HG03571 (cell line): ENCODE results near the gene HERC6.
"Not testable (repeated sequence)": the region's sequence is repeated elsewhere in the genome, so short reads cannot be mapped to it uniquely, and the experiment has no call there.

ENCODE experiments used
- ATAC-seq: cut with Tn5 transposase; IDR thresholded peaks from one replicate; pipeline ENCODE4 v1.9.1; 2021; ENCODE audit not compliant: unreplicated experiment

Gene HERC6

GRCh38 chr4:88443486-88443885 is 64.8 kb downstream of the HERC6 start:
- no peak for ATAC-seq

- no peak for ATAC-seq
These were observed 66.6 kb downstream of the HERC6 start for GRCh38 chr4:88445252-88445651.

- ATAC-seq: no peak
These were observed 67.5 kb downstream of the HERC6 start for GRCh38 chr4:88446124-88446523.

GRCh38 chr4:88447371-88448095 is 68.9 kb downstream of the HERC6 start:
- ATAC-seq: no peak

- ATAC-seq: not testable (repeated sequence)
These were observed 69.6 kb downstream of the HERC6 start for GRCh38 chr4:88448211-88448765.

GRCh38 chr4:88448889-88449288 is 70.2 kb downstream of the HERC6 start:
- no peak for ATAC-seq

GRCh38 chr4:88449290-88449689 is 70.6 kb downstream of the HERC6 start:
- no peak for ATAC-seq

- ATAC-seq: no peak
These were observed 72.6 kb downstream of the HERC6 start for GRCh38 chr4:88451205-88451604.

- no peak for ATAC-seq
These were observed 74.3 kb downstream of the HERC6 start for GRCh38 chr4:88452912-88453311.

- peak; percentile 95 for ATAC-seq
These were observed 78.1 kb downstream of the HERC6 start, which contains the start of gene HERC5 for GRCh38 chr4:88456670-88457306. TSS of gene HERC5 (plus strand) at chr4:88457119. CDS start at chr4:88457270, 151 bp downstream.

- peak; percentile 35 for ATAC-seq
These were observed 78.9 kb downstream of the HERC6 start for GRCh38 chr4:88457307-88458103.

- no peak for ATAC-seq
These were observed 79.6 kb downstream of the HERC6 start for GRCh38 chr4:88458104-88458740.

GRCh38 chr4:88465653-88466192 is 87.1 kb downstream of the HERC6 start:
- no peak for ATAC-seq

- no peak for ATAC-seq
These were observed 88.7 kb downstream of the HERC6 start for GRCh38 chr4:88467392-88467791.

GRCh38 chr4:88477229-88477860 is 98.7 kb downstream of the HERC6 start:
- no peak for ATAC-seq

GRCh38 chr4:88478247-88478646 is 99.6 kb downstream of the HERC6 start:
- ATAC-seq: no peak

- no peak for ATAC-seq
These were observed 102.9 kb downstream of the HERC6 start for GRCh38 chr4:88481537-88481936.

- ATAC-seq: no peak
These were observed 110.6 kb downstream of the HERC6 start for GRCh38 chr4:88489100-88489761.
